GM21447 (cell line): ENCODE measurements around the gene TGIF2.
"Not testable (repeated sequence)": the region's sequence is repeated elsewhere in the genome, so short reads cannot be mapped to it uniquely, and the experiment has no call there.

Source experiments
- ATAC-seq: cut with Tn5 transposase; IDR thresholded peaks from one replicate; pipeline ENCODE4 v1.9.1; 2021; ENCODE audit not compliant: unreplicated experiment

The TGIF2 gene

DNA sequence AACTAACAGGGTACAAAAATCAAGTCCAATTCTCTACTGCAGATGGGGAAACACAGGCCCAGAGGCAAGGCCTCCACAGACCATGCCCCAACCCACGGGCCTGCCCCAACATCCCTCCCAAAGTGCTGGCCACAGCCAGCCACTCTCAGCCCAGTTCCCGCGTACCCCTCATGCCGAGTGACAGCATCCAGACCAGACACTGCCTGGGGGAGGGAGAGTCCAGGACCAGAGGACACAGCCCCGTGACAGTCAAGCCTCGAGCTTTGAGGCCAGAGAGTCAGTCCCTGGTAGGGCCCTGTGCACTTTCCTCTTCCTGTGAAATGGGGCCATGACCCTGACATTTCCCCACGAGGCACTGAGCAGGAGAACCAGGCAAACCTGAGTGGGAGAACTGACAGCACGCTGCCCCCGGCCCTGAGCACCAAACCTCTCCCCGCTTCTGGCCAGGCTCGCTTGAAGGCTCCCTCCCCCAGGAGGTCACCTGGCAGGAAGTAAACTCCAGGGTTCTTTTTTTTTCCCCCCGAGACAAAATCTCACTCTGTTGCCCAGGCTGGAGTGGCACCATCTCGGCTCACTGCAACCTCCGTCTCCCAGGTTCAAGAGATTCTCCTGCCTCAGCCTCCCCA lies 27.2 kb upstream of the TGIF2 start:
- ATAC-seq, result no peak

DNA sequence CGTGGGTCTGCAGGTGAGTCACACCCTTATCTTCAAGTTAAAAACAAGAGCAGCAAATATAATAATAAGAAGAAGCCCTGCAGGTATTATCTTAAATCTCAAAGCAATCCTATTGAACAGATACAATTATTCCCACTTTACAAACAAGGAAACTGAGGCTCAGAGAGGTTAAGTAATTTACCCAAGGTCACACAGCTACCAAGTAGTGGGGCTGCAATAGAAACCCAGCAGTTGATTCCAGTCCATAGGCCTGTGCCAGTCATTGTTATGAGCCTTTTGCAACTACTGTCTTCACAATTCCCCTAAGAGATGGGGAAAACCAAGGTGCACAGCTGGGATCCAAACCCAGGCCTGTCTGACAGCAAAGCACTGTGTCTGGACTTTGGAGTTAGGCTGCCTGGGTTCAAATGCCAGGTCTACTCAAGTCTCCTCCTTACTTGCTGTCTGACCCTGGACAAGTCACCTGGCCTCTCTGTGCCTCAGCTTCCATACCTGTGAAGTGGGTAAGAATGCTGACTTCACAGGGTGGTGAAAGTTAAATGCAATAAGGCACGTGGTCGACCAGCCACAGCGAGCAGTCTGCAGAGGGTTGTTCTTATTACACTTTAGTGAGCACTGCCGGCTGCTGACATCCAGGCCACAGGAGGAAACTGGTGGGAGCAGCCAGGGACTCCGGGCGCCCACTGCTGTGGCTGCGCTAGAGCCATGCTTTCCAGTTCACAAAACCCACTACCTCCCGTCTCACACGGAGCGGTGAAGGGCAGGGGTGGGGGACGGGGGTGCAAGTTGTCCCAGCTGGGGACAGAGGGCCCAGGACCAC lies 26.0 kb upstream of the TGIF2 start:
- no peak for ATAC-seq

DNA sequence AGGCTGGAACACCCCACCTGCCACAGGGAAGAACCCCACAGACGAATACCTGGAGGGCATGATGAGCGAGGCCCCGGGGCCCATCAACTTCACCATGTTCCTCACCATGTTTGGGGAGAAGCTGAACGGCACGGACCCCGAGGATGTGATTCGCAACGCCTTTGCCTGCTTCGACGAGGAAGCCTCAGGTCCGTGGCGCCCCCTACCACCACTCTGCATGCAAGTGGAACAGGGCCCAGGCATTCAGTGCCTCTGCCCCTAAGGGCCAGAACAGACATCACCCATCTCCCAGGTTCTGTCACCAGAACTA lies 25.4 kb upstream of the TGIF2 start:
- ATAC-seq, result no peak

DNA sequence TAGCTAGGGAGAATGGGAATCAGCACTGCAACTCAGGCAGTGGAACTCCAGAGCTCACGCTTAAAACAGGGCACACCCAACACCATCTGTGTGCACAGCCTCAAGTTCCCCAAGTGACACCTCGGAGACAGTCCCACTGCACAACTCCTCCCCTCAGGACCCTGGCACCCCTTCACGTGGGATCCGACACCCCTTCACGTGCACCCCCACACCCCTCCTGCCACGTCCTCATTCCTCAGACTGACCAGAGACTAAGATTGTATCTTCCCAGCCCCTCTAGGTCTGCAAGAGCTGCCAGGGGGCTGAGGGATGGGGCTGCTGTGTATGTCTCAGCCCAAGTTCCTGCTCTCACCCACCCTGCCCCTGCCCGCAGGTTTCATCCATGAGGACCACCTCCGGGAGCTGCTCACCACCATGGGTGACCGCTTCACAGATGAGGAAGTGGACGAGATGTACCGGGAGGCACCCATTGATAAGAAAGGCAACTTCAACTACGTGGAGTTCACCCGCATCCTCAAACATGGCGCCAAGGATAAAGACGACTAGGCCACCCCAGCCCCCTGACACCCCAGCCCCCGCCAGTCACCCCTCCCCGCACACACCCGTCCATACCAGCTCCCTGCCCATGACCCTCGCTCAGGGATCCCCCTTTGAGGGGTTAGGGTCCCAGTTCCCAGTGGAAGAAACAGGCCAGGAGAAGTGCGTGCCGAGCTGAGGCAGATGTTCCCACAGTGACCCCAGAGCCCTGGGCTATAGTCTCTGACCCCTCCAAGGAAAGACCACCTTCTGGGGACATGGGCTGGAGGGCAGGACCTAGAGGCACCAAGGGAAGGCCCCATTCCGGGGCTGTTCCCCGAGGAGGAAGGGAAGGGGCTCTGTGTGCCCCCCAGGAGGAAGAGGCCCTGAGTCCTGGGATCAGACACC lies 24.4 kb upstream of the TGIF2 start:
- no peak for ATAC-seq

DNA sequence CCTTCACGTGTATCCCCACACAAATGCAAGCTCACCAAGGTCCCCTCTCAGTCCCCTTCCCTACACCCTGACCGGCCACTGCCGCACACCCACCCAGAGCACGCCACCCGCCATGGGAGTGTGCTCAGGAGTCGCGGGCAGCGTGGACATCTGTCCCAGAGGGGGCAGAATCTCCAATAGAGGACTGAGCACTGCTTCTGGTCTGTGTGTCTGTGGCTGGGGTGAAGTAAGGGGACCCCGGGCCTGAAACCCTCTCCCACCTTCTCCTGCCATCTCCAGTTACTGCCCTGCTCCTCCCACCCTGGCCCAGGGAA lies 23.8 kb upstream of the TGIF2 start:
- ATAC-seq, result no peak

- ATAC-seq, result no peak
These were observed 23.2 kb upstream of the TGIF2 start for GRCh38 chr20:36549942-36550789.

DNA sequence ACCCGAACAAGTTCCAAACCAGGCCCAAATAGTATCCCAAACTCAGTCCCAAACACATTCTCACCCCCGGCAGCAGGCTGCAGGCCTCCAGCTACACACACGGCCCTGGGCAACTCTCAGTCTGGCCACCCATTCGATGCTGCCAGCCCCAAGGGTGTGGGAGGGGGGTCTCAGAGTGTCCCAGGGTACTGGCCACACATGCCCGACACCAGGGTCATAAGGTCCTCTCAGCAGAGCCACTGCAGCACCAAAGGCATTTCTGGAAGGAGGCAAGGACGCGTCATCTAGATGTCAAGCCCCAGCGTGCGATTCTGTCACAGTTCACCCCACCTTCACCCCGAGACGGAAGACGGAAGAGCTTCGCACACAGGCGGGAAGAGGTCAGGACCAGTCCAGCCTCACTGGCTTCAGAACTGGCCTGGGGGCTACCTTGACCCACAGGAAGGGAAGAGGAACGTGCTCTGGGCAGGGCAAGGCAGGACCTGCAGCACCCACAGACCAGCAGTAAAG lies 22.6 kb upstream of the TGIF2 start:
- no peak for ATAC-seq

- no peak for ATAC-seq
These were observed 18.1 kb upstream of the TGIF2 start for GRCh38 chr20:36555248-36555647.

- no peak for ATAC-seq
These were observed 10.7 kb upstream of the TGIF2 start for GRCh38 chr20:36562724-36563123.

DNA sequence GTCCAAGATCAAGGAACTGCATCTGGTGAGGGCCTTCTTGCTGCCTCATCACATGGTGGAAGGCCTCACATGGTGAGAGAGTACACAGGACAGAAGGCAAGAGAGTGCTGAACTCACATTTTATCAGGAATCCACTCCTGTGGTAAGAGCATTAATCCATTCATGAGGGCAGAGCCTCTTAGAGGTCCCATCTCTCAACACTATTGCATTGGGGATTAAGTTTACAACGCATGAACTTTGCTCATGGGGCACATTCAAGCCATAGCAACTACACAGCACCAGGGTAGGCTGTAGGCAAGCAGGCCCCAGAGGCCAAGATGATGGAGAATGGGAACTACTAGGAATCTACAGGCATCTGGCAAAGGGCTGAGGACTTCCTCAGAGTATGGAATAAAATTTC lies 10.0 kb upstream of the TGIF2 start:
- no peak for ATAC-seq

DNA sequence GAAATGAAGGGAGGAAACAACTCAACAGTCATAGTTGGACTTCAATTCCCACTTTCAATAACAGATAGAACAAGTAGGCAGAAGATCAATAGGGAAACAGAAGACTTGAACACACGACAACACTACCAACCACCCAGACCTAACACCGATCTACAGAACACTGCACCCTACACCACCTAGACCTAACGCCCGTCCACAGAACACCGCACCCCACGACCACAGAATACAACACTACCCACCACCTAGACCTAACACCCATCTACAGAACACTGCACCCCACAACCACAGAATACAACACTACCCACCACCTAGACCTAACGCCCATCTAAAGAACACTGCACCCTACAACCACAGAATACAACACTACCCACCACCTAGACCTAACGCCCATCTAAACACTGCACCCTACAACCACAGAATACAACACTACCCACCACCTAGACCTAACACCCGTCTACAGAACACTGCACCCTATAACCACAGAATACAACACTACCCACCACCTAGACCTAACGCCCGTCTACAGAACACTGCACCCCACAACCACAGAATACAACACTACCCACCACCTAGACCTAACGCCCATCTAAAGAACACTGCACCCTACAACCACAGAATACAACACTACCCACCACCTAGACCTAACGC lies 9.2 kb upstream of the TGIF2 start:
- not testable (repeated sequence) for ATAC-seq

GRCh38 chr20:36564726-36565121 lies 8.7 kb upstream of the TGIF2 start:
- ATAC-seq, result not testable (repeated sequence)

DNA sequence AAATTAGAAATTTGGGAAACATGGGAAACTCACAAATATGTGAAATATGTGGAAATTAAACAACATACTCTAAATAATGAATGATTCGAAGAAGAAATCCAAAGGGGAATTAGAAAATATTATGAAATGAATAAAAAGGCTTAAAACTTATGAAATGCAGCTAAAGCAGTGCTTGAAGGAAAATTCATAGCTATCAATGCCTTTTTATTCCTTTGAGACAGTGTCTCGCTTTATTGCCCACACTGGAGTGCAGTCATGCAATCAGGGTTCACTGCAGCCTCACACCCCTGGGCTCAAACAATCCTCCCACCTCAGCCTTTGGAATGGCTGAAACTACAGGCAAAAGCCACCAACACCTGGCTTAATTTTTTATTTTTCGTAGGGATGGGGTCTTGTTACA lies 7.9 kb upstream of the TGIF2 start:
- no peak for ATAC-seq

DNA sequence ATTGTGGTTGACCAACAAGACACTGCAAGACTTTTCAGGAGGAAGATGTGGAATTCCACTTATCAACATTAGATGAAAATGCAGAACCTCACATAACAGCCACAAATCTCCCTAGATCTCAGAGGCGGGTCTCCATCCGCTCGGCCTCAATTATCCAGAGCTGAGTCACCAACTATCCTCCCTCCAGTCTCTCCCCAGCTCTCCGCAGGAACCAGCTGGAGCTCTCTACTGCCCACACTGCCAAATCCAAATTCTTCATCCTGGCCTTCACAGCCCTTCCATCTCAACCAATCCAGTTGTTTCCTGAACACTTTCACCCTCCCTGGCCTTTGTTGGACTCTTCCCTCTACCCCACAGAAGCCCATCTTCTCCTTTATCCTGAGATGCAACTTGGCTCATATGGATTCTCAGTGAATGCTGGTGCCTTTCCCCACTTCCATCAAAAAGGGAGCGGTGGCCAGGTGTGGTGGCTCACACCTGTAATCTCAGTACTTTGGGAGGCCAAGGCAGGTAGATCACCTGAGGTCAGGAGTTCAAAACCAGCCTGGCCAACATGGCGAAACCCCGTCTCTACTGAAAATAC lies 3.5 kb upstream of the TGIF2 start:
- no peak for ATAC-seq

DNA sequence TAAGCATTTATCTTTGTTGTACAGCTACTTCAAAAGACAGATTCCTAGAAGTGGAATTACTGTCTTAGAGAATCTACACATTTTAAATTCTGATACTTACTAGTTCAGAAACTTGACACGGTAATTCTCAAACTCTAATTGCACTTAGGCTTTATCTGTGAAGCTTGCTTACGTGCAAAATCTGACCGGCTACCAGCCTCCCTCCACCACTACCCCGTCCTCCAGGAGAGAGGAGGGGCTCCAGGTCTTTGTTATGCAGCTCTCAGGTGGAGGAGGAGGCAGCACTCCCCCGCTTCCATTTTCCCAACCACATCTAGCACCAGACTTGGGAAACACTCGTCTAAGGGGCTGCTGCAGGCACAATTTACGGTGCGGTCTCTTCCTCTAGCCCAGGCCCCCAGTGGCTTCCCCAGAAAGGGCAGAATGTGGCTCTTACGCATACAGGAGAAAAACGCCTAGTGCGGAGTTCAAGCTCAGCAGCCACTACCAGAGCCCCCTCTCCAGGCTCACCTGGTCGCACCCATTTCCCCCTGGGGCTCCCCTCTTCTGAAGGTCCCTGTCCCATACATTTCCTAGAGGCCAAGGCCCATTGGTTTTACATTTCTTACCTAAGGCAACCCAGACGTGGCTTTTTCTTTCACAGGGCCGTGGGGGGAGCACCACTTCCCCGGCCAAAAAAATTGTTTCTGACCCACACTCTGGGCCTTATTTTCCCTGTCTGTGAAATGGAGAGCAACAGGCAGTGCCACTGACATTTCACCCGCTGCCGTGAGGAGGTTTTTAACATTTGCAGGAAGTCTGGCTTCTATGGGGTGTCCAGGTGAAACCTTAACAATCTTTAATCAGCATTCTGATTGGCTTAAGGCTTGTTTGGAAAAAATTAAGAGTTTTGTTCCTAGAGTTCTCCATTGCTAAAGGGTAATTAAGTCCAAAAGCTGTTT lies 1.6 kb upstream of the TGIF2 start:
- no peak for ATAC-seq

GRCh38 chr20:36572701-36573102 lies 695 bp upstream of the TGIF2 start:
- ATAC-seq, result peak; percentile 12

DNA sequence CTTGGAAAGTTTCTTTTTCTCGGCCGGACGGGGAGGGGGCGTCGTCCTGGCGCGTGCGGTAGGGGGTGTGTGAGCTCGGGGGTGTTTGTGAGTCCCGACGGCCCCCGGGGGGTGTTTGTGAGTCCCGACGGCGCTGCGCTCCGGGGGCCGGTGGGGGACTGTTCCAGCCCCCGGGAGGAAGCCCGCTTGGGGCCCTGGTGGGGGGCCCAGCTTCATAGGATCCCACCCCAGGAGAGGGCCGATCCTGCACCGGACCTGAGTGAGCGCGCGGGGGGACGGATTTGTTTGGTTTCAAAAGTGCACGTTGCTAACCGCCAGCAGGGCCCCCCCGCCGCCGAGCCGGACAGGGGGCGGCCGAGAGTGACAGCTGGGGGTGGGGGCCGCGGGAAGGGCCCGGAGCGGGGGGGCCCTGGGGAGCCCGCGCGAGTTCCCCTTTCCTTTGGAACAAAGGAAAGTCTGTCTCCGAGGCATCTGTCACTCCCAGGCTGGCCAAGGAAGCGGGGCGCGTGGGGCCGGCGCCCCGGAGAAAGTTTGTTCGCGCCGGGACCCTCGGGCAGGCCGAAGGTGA lies 485 bp downstream of the TGIF2 start:
- no peak for ATAC-seq

DNA sequence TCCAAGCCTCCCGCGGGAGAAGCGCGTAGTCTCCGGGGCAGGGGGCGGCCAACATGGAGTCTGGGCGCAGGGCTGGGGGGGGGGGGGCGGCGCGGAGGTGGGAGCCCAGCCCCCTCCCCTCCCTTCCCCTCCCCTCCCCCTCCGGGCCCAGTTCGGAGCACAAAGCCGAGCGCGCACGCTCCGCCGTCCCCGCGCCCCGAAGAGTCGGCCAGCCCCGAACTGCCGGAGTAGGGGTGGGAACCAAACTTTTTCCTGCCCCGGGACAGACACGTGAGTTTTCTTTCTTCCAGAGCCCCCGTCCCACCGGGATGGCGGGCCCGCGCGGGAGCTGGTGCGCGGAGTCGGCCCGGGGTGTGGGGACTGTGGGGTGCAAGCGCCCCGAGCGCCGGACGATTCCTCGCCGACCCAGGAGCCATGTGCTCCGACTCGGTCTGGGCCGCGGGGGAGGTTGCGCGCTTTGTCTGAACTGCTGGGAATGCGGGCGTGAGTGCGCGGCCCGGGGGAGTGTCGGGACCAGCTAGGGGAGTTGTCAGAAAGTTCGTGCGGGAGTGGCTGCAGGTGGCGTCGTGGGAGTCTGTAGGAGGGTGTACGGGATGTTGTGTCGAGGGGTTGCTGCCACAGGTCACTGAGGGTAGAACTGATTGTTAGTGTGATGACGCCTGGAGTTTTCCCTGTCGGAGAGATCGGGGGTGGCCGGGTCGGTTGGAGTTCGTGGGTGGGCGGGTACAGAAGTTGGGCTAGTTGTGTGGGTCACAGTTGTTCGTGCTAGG lies 1.2 kb downstream of the TGIF2 start:
- no peak for ATAC-seq
